Transverse colon (tissue), 4 donors: ENCODE results near the gene RAP2B. TPM values are rescaled to one million over a fixed set of nuclear protein-coding genes. Genes with fewer than 3 reads are reported as not detected.

Experiments used
- DNase-seq: peaks from one replicate; pipeline ENCODE4 v3.0.0-alpha.2; 2019
- H3K27ac ChIP-seq, 4 donors: fragments of 200-600 bp; sonication (generic); 2 replicates each; pipeline ENCODE4 v1.5.1; 2016 to 2018; ENCODE audit warnings: inconsistent platforms in 4 of 4
- H3K27me3 ChIP-seq: fragments of 200-600 bp; sonication (generic); 2 replicates; pipeline ENCODE4 v1.5.1; 2017; ENCODE audit warnings: inconsistent platforms
- H3K36me3 ChIP-seq, 4 donors: fragments of 200-600 bp; sonication (generic); 2 replicates each; pipeline ENCODE4 v1.5.1; 2017 to 2019; ENCODE audit warnings: inconsistent platforms in 4 of 4
- H3K4me1 ChIP-seq, 4 donors: fragments of 200-600 bp; sonication (generic); 2 replicates each; pipeline ENCODE4 v1.5.1; 2017 to 2020; ENCODE audit warnings: inconsistent platforms in 4 of 4
- H3K4me3 ChIP-seq, 4 donors: fragments of 200-600 bp; sonication (generic); 1 replicate in 1 of 4; 2 replicates in 3 of 4; pipeline versions ENCODE4 v1.5.1 to v1.6.1; 2017 to 2019; ENCODE audit warnings: inconsistent platforms in 4 of 4
- H3K9me3 ChIP-seq, 2 donors: fragments of 200-600 bp; sonication (generic); 2 replicates each; pipeline ENCODE4 v1.5.1; 2017 to 2019; ENCODE audit warnings: inconsistent platforms in 2 of 2
- EP300 ChIP-seq: sonication (generic); formaldehyde crosslinking; IDR thresholded peaks from one replicate; pipeline ENCODE4 v1.6.1; 2017; ENCODE audit warnings: antibody characterized with exemption, low read depth
- POLR2A ChIP-seq: fragments of 450-650 bp; IDR thresholded peaks from one replicate; pipeline ENCODE4 v1.6.1; 2016; ENCODE audit warnings: antibody characterized with exemption, mild to moderate bottlenecking, moderate library complexity
- POLR2AphosphoS5 ChIP-seq, 3 donors: sonication (generic); formaldehyde crosslinking; IDR thresholded peaks; one replicate each; pipeline ENCODE4 v1.6.1; 2016; ENCODE audit warnings: antibody characterized with exemption in 3 of 3
- WGBS, 2 donors: methylation state at CpG; one replicate each; pipeline ENCODE4 v1.1.5; 2018; ENCODE audit warnings: low coverage in 1 of 2; 5-methylcytosine and 5-hydroxymethylcytosine counted together
- in situ Hi-C, 4 donors: fragments of 200-750 bp; cut with MboI; loops; one replicate each; pipeline versions ENCODE4 v1.15.0 to v1.15.1; 2017; ENCODE audit warnings: low sequenced_read_pairs in 3 of 4, low pct_ligation_motif_present in 1 of 4, low pct_unique_long_range_greater_than_20kb in 1 of 4
- intact Hi-C: fragments of 100-400 bp; cut with DNase I; formaldehyde crosslinking; loops from one replicate; pipeline ENCODE4 v1.15.1; 2023; ENCODE audit warnings: low total_unique reads
- total RNA-seq, 4 donors: library from RNA; depleted of rRNA; stranded (reverse); fragments of >200 nt; gene quantifications; one replicate each; pipeline ENCODE4 v1.1.0, GENCODE V29; 2016
- TF ChIP-seq, protein P1 (sequence below), 5 experiments: fragments of 200-600 bp in 3 of 5; fragments of 450-650 bp in 2 of 5; sonication (generic) in 3 of 5; IDR thresholded peaks; 1 replicate in 2 of 5; 2 replicates in 3 of 5; pipeline ENCODE4 v1.5.1; 2016 to 2017; ENCODE audit warnings: antibody characterized with exemption in 5 of 5, inconsistent platforms in 3 of 5, mild to moderate bottlenecking in 2 of 5, moderate library complexity in 1 of 5

Gene RAP2B
- total RNA-seq, 4 donors from 2014 or later = 9.8 to 22.8 (median 11.2) TPM

DNA sequence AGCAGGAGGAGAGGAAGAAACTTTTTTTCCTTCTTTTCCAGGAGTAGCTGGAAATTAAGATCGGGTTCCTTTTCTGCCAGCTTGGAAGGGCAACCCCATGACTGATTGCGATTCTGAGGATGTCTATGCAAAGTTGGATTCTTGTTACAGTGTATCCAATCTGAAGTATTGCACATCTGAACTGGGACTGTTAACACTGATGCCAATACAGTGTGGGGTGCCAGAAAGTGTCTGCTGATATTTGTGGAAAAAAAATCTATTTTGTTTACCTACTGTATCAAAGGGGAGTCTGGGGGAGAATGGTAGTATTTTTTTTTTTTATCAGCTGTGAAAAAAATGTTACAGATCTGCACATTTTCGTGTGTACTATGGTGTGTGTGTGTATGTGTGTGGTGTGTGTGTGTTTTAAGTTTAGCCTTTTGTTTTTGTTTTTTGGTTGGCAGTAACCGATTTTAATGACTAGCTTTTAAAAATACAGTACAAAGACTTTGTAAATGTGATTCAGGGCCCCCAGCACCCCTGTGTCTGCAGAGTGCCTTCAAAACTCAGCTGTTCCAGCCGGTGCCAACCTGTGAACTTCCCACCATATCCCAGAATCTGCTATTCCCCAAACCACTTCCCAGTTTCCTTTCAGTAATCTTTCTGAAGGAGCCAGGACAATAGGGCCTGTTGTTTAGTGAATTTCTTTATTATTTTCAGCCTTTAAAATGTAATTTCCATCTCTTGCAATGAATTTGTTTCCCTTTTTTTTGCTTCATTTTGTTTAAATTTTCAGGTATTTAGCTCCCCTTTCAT lies 1.9 kb downstream of the RAP2B start:
- peak overlapping the region in 3 of 4 donors; percentile 58 to 96 (median 93) for H3K4me3 ChIP-seq
- WGBS, 2 donors = 0 to 26% methylated on average over 1 to 5 of the region's 5 CpGs
- DNase-seq = no peak

DNA sequence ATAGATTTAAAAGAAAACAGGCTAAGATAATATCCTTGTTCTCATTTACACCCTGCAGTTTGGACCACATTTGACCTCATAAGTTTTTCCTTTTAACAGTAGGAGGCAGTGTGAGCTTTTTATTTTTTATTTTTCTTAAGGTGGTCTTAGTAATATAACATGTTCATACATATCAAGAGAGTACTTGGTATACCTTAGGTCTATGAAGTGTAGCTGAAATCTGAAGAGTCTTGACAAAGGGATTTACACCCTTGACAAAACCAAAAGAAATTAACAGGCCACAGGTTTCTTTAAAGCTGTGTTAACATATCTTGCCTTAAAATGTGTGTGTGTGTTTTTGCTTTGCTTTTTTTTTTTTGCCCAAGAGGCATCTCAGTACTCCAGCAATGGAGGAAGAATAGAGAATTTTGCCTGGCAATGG lies 3.2 kb downstream of the RAP2B start:
- H3K27me3 ChIP-seq = no peaks in the 10 kb centered on the region
- in situ Hi-C loops = loop anchor here in 1 of 4 donors (10.0 kb wide), 1 partner anchor 120 kb away; no protein-coding TSS in a partner anchor
- TF ChIP-seq EP300 = no peak
- TF ChIP-seq, protein P1, sequence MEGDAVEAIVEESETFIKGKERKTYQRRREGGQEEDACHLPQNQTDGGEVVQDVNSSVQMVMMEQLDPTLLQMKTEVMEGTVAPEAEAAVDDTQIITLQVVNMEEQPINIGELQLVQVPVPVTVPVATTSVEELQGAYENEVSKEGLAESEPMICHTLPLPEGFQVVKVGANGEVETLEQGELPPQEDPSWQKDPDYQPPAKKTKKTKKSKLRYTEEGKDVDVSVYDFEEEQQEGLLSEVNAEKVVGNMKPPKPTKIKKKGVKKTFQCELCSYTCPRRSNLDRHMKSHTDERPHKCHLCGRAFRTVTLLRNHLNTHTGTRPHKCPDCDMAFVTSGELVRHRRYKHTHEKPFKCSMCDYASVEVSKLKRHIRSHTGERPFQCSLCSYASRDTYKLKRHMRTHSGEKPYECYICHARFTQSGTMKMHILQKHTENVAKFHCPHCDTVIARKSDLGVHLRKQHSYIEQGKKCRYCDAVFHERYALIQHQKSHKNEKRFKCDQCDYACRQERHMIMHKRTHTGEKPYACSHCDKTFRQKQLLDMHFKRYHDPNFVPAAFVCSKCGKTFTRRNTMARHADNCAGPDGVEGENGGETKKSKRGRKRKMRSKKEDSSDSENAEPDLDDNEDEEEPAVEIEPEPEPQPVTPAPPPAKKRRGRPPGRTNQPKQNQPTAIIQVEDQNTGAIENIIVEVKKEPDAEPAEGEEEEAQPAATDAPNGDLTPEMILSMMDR (IDR thresholded peaks at IDR 0.05) = peak in 2 of 5 experiments; percentile 11 to 19
- DNase-seq = no peak
- H3K27ac ChIP-seq = no peak overlapping the region
- intact Hi-C loops = no loop called here
- H3K4me1 ChIP-seq = peaks cover 6 to 44% (median 27%) of the 10 kb centered on the region in 4 donors
- H3K36me3 ChIP-seq = no peaks in the 10 kb centered on the region
- no peaks in the 10 kb centered on the region for H3K9me3 ChIP-seq
- peak overlapping the region in 2 of 4 donors; percentile 93 to 96 for H3K4me3 ChIP-seq

More for the DNA sequence above, 1.9 kb downstream of the RAP2B start:
- intact Hi-C loops = no loop called here
- in situ Hi-C loops = loop anchor here in 1 of 4 donors (10.0 kb wide), 1 partner anchor 119 kb away; no protein-coding TSS in a partner anchor
- TF ChIP-seq POLR2AphosphoS5 (IDR thresholded peaks at IDR 0.05) = no peak
- no peak for TF ChIP-seq EP300
- TF ChIP-seq, protein P1 (IDR thresholded peaks at IDR 0.05) = no peak
- TF ChIP-seq POLR2A = no peak
- no peaks in the 10 kb centered on the region for H3K36me3 ChIP-seq
- no peaks in the 10 kb centered on the region for H3K27me3 ChIP-seq
- no peaks in the 10 kb centered on the region for H3K9me3 ChIP-seq
- peak overlapping the region in 3 of 4 donors; percentile 91 to 98 (median 98) for H3K27ac ChIP-seq
- peaks cover 6 to 47% (median 29%) of the 10 kb centered on the region in 4 donors for H3K4me1 ChIP-seq

DNA sequence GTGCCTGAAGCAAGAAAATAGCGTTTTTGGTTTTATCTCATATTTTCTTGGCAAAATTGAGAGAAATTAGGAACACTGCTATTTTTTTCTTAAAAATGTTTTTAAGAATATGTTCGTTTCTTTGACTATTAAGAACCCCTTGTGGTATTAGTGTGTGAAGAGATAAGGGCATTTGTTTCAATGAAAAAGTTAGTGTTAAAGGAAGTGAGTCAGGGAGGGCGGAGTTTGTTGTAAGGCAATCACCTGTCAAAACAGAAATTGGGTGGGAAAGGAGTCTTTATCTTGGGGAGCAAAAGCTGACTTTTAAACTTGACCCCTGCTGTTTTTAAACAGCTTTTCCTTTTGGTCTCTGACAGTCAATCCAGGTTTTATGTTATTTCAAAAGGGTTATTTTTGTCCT lies 4.2 kb downstream of the RAP2B start:
- peaks cover 6 to 46% (median 26%) of the 10 kb centered on the region in 4 donors for H3K4me1 ChIP-seq
- peak overlapping the region in 1 of 4 donors; percentile 93 for H3K4me3 ChIP-seq
- intact Hi-C loops (no loop called here), in situ Hi-C loops (loop anchor here in 1 of 4 donors (10.0 kb wide), 1 partner anchor 121 kb away; no protein-coding TSS in a partner anchor)
- H3K27ac ChIP-seq = no peak overlapping the region
- no peaks in the 10 kb centered on the region for H3K36me3 ChIP-seq
- H3K9me3 ChIP-seq = no peaks in the 10 kb centered on the region
- no peaks in the 10 kb centered on the region for H3K27me3 ChIP-seq
- TF ChIP-seq EP300 (no peak), POLR2A (no peak), POLR2AphosphoS5 (IDR thresholded peaks at IDR 0.05) (no peak)
- TF ChIP-seq, protein P1 (IDR thresholded peaks at IDR 0.05) = no peak
- no peak for DNase-seq
- 64 to 72% methylated on average over 3 of the region's 3 CpGs for WGBS, 2 donors

DNA sequence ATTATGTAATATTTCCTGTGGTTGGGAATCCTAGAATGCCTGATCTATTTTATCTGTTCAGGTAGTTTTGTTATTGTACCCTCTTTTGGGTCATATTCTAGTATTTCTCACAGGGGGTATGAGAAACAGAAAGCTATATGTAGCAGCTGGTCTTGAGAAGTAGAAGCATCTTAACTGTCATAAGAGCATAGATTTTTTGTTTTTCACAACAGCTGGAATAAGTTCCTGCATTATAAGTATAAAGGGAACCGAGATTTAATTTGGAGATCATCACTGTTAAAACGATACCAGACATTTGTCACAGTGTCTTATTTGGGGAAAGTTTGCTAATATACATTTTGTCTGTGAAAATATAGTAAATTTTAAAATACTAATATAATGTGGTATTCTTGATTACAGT lies 4.8 kb downstream of the RAP2B start:
- peak overlapping the region in 1 of 4 donors; percentile 93 for H3K4me3 ChIP-seq
- no peak overlapping the region for H3K27ac ChIP-seq
- in situ Hi-C loops (loop anchor here in 1 of 4 donors (10.0 kb wide), 1 partner anchor 122 kb away; no protein-coding TSS in a partner anchor), intact Hi-C loops (no loop called here)
- 80 to 86% methylated on average over 2 of the region's 2 CpGs for WGBS, 2 donors
- H3K27me3 ChIP-seq = no peaks in the 10 kb centered on the region
- H3K9me3 ChIP-seq = no peaks in the 10 kb centered on the region
- peaks cover 6 to 49% (median 26%) of the 10 kb centered on the region in 4 donors for H3K4me1 ChIP-seq
- no peaks in the 10 kb centered on the region for H3K36me3 ChIP-seq
- TF ChIP-seq, protein P1 (IDR thresholded peaks at IDR 0.05) = no peak
- no peak for TF ChIP-seq POLR2AphosphoS5 (IDR thresholded peaks at IDR 0.05)
- no peak for TF ChIP-seq EP300
- TF ChIP-seq POLR2A = no peak
- DNase-seq = no peak
